ENCODE results near the gene MPPED2.

Gene MPPED2

DNA sequence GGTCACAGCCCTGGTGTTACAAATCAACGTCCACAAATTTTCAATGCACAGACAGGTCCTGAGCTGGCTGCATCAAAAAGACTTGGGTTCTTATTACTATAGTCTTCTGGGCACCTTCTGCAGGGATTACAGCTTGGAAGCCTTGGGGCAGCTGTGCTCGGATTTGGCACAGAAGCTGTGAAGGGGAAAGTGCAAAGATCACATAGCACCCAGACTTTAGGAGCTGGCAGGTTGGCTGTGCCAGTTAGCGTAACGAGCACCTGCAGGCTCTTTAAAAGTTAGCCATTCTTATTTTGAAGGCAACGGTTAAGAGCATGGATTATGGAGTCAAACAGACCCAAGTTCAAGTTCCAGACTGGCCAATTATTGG is 162.9 kb downstream of the MPPED2 start:
- Histone ChIP-seq H3K27ac (ENCODE audit: insufficient read depth in 1 of 2, low read depth in 1 of 2, low read length in 2 of 2, poor library complexity in 1 of 2, severe bottlenecking in 2 of 2) (no peak overlapping the region), H3K36me3 (ENCODE audit: control insufficient read depth in 4 of 4, insufficient read depth in 4 of 4, low read length in 3 of 4) (no peaks in the 10 kb centered on the region), H3K4me1 (ENCODE audit: control extremely low read depth in 1 of 4, control insufficient read depth in 4 of 4, insufficient read depth in 4 of 4, low read length in 3 of 4) (peaks cover 0 to 2% (median 0%) of the 10 kb centered on the region in 4 experiments), H3K27me3 (replicated peaks in 2 of 5; ENCODE audit: control insufficient read depth in 4 of 5, insufficient read depth in 5 of 5, low read length in 4 of 5) (peaks cover 0 to 3% (median 0%) of the 10 kb centered on the region in 5 experiments), H3K9me3 (ENCODE audit: control extremely low read depth in 1 of 5, control insufficient read depth in 4 of 5, insufficient read depth in 2 of 5, low read depth in 1 of 5, low read length in 4 of 5) (no peaks in the 10 kb centered on the region), H3K4me3 (ENCODE audit: control insufficient read depth in 1 of 7, extremely low read depth in 1 of 7, insufficient read depth in 4 of 7, low read depth in 2 of 7, low read length in 6 of 7) (no peak overlapping the region)
- WGBS (ENCODE audit: insufficient coverage), result 100% methylated on average over 4 of the region's 5 CpGs
- no peak for DNase-seq
- CTCF ChIA-PET, result no interaction called here
- POLR2A ChIA-PET, result no interaction called here

DNA sequence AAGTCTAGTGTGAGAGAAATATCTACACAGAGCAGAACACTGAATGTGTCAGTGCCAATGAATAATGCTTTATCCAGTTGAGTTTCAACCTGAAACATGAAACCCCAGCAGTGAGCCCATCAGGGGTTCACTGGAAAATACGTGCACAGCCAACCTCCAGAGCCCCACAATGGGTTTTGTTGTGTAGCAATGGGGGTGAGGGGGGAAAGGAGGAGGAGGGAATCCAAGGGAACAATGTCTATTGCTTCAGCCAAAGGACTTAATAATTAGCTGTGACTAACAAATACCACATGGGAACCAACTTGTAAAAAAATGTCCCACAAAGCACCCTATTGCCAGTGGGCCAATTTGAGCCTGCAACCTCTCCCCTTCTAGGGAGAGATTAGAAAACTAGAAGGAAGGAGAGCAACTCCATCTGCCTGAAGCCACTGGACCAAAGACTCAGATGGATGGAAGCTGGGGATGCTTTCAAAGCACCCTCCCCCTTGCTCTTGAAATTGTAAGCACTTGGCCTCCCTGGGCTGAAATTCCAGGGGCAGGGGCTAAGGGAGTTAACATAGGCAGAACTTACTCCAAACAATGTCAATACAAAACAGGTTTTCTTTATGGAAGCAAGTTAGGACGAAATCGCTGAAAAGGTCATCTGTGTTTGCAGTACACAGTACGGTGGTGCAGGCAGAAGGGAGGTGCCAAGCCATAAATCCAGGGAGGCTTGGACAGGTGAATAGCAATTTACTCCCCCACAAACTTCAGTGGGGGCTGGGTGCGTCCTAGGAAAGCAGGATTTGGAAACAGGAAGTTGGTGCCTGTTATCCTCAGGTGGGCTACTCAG is 163.5 kb downstream of the MPPED2 start:
- Histone ChIP-seq H3K4me1 (ENCODE audit: control extremely low read depth in 1 of 4, control insufficient read depth in 4 of 4, insufficient read depth in 4 of 4, low read length in 3 of 4) (peaks cover 0 to 2% (median 0%) of the 10 kb centered on the region in 4 experiments), H3K27me3 (replicated peaks in 2 of 5; ENCODE audit: control insufficient read depth in 4 of 5, insufficient read depth in 5 of 5, low read length in 4 of 5) (peaks cover 0 to 3% (median 0%) of the 10 kb centered on the region in 5 experiments), H3K27ac (ENCODE audit: insufficient read depth in 1 of 2, low read depth in 1 of 2, low read length in 2 of 2, poor library complexity in 1 of 2, severe bottlenecking in 2 of 2) (no peak overlapping the region), H3K36me3 (ENCODE audit: control insufficient read depth in 4 of 4, insufficient read depth in 4 of 4, low read length in 3 of 4) (no peaks in the 10 kb centered on the region), H3K4me3 (ENCODE audit: control insufficient read depth in 1 of 7, extremely low read depth in 1 of 7, insufficient read depth in 4 of 7, low read depth in 2 of 7, low read length in 6 of 7) (no peak overlapping the region), H3K9me3 (ENCODE audit: control extremely low read depth in 1 of 5, control insufficient read depth in 4 of 5, insufficient read depth in 2 of 5, low read depth in 1 of 5, low read length in 4 of 5) (no peaks in the 10 kb centered on the region)
- CTCF ChIA-PET, result no interaction called here
- DNase-seq, result no peak
- POLR2A ChIA-PET, result no interaction called here
- WGBS (ENCODE audit: insufficient coverage), result 100% methylated on average over 1 of the region's 5 CpGs

DNA sequence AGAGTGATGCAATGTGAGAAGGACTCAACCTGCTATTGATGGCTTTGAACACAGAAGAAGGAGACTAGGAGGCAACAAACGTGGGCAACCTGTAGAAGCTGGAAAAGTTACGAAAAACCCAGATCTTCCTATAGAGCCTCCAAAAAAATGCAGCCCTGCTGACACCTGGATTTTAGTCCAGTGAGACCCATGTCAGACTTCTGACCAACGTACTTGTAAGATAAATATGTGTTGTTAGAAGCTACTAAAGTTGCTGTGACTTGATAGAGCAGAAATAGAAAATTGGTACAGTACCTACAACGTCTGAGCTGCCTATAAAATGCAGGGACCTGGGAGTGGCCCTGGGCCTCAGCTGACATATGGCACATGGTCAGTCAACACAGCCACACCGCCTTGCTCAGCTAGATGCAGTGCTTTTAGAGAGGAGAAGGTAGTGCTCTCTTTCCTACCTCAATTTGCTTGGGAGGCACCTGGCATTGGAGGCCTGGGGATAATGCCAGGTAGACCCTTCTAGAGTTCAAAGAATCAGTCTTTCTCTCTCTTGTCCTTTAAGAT is 165.8 kb downstream of the MPPED2 start:
- Histone ChIP-seq H3K27ac (ENCODE audit: insufficient read depth in 1 of 2, low read depth in 1 of 2, low read length in 2 of 2, poor library complexity in 1 of 2, severe bottlenecking in 2 of 2) (no peak overlapping the region), H3K36me3 (ENCODE audit: control insufficient read depth in 4 of 4, insufficient read depth in 4 of 4, low read length in 3 of 4) (no peaks in the 10 kb centered on the region), H3K4me1 (ENCODE audit: control extremely low read depth in 1 of 4, control insufficient read depth in 4 of 4, insufficient read depth in 4 of 4, low read length in 3 of 4) (peaks cover 0 to 2% (median 0%) of the 10 kb centered on the region in 4 experiments), H3K9me3 (ENCODE audit: control extremely low read depth in 1 of 5, control insufficient read depth in 4 of 5, insufficient read depth in 2 of 5, low read depth in 1 of 5, low read length in 4 of 5) (no peaks in the 10 kb centered on the region), H3K27me3 (replicated peaks in 2 of 5; ENCODE audit: control insufficient read depth in 4 of 5, insufficient read depth in 5 of 5, low read length in 4 of 5) (peaks cover 0 to 3% (median 0%) of the 10 kb centered on the region in 5 experiments), H3K4me3 (ENCODE audit: control insufficient read depth in 1 of 7, extremely low read depth in 1 of 7, insufficient read depth in 4 of 7, low read depth in 2 of 7, low read length in 6 of 7) (no peak overlapping the region)
- DNase-seq, result no peak
- ChIA-PET POLR2A (no interaction called here), CTCF (no interaction called here)
- 97% methylated on average over 5 of the region's 5 CpGs for WGBS (ENCODE audit: insufficient coverage)

DNA sequence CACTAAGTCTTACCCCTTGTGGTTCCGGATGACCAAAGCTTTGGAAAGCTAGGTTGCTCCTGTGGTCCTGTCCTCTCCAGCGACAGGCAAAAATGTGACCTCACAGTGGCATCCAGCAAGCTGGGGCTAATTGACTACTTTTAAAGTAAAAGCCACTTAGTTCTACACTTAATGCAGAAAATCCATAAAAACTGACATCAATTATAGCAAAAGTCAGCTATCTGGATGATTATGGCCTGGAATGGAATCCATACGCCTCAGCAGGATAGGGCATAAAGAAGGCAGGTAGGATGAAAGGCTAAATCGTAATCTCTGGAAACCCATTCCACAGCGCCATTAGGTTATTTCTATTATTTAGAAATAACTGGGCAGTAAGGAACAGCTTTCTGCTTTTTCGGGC is 171.3 kb downstream of the MPPED2 start:
- no peaks in the 10 kb centered on the region for H3K9me3 ChIP-seq (ENCODE audit: control extremely low read depth in 1 of 5, control insufficient read depth in 4 of 5, insufficient read depth in 2 of 5, low read depth in 1 of 5, low read length in 4 of 5)
- H3K27me3 ChIP-seq (replicated peaks in 2 of 5; ENCODE audit: control insufficient read depth in 4 of 5, insufficient read depth in 5 of 5, low read length in 4 of 5), result no peaks in the 10 kb centered on the region
- H3K27ac ChIP-seq (ENCODE audit: insufficient read depth in 1 of 2, low read depth in 1 of 2, low read length in 2 of 2, poor library complexity in 1 of 2, severe bottlenecking in 2 of 2), result no peak overlapping the region
- DNase-seq, result no peak
- peaks cover 0 to 3% (median 0%) of the 10 kb centered on the region in 4 experiments for H3K36me3 ChIP-seq (ENCODE audit: control insufficient read depth in 4 of 4, insufficient read depth in 4 of 4, low read length in 3 of 4)
- POLR2A ChIA-PET, result no interaction called here
- WGBS (ENCODE audit: insufficient coverage), result 97% methylated on average over 3 of the region's 6 CpGs
- no peaks in the 10 kb centered on the region for H3K4me1 ChIP-seq (ENCODE audit: control extremely low read depth in 1 of 4, control insufficient read depth in 4 of 4, insufficient read depth in 4 of 4, low read length in 3 of 4)
- H3K4me3 ChIP-seq (ENCODE audit: control insufficient read depth in 1 of 7, extremely low read depth in 1 of 7, insufficient read depth in 4 of 7, low read depth in 2 of 7, low read length in 6 of 7), result no peak overlapping the region
- CTCF ChIA-PET, result interaction anchor here (1.0 to 2.0 kb wide), 2 partner anchors 10 to 239 kb away, joined by 3 to 6 read pairs; no protein-coding TSS in a partner anchor

DNA sequence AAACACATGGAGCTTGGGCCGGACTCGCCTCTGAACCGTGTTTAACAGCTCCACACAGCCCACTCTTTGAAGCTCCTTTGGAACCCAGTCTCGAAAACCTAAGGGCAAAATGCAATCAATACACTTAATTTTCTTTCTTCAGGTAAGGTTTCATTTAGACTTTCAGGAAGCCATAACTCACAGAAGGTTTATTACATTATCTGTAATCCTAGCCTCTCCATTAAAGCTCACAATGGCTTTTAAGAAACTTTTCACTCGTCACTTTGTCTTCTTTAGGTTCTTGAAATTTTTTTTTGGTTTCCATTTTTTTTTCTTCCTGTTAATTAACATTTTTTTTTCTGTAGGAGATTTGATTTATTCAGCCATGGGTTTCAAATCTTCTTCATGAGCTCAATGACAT is 171.9 kb downstream of the MPPED2 start:
- CTCF ChIA-PET, result interaction anchor here (1.0 to 2.0 kb wide), 2 partner anchors 10 to 240 kb away, joined by 3 to 6 read pairs; no protein-coding TSS in a partner anchor

DNA sequence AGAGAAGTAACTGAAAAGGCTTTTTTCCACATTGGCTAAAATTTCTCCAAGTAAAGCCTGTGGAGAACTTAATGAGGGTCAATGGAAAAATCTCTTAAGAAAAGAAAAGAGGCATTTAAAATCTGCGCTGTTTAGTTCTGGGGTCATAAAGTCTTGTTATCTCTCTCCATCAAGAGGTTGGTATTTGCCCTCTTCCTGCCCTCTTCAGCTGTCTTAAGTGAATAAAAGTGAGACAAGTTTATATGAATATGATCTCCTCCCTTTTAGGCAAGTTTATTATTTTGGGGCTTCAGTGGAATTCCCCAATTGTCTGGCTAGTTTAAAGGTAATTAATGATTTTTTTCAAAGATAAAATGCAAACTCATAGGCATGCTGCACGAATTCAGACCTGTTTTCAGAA is 173.6 kb downstream of the MPPED2 start:
- no peak for DNase-seq
- 83% methylated on average over 2 of the region's 2 CpGs for WGBS (ENCODE audit: insufficient coverage)
- Histone ChIP-seq H3K27ac (ENCODE audit: insufficient read depth in 1 of 2, low read depth in 1 of 2, low read length in 2 of 2, poor library complexity in 1 of 2, severe bottlenecking in 2 of 2) (no peak overlapping the region), H3K4me1 (ENCODE audit: control extremely low read depth in 1 of 4, control insufficient read depth in 4 of 4, insufficient read depth in 4 of 4, low read length in 3 of 4) (no peaks in the 10 kb centered on the region), H3K4me3 (ENCODE audit: control insufficient read depth in 1 of 7, extremely low read depth in 1 of 7, insufficient read depth in 4 of 7, low read depth in 2 of 7, low read length in 6 of 7) (no peak overlapping the region), H3K27me3 (replicated peaks in 2 of 5; ENCODE audit: control insufficient read depth in 4 of 5, insufficient read depth in 5 of 5, low read length in 4 of 5) (no peaks in the 10 kb centered on the region), H3K36me3 (ENCODE audit: control insufficient read depth in 4 of 4, insufficient read depth in 4 of 4, low read length in 3 of 4) (peaks cover 0 to 6% (median 0%) of the 10 kb centered on the region in 4 experiments), H3K9me3 (ENCODE audit: control extremely low read depth in 1 of 5, control insufficient read depth in 4 of 5, insufficient read depth in 2 of 5, low read depth in 1 of 5, low read length in 4 of 5) (no peaks in the 10 kb centered on the region)
- ChIA-PET CTCF (interaction anchor here (1.5 kb wide), 1 partner anchor 25 kb away, joined by 3 read pairs; no protein-coding TSS in a partner anchor), POLR2A (no interaction called here)

More for the DNA sequence above, 171.9 kb downstream of the MPPED2 start:
- Histone ChIP-seq H3K4me1 (ENCODE audit: control extremely low read depth in 1 of 4, control insufficient read depth in 4 of 4, insufficient read depth in 4 of 4, low read length in 3 of 4) (no peaks in the 10 kb centered on the region), H3K27ac (ENCODE audit: insufficient read depth in 1 of 2, low read depth in 1 of 2, low read length in 2 of 2, poor library complexity in 1 of 2, severe bottlenecking in 2 of 2) (no peak overlapping the region), H3K27me3 (replicated peaks in 2 of 5; ENCODE audit: control insufficient read depth in 4 of 5, insufficient read depth in 5 of 5, low read length in 4 of 5) (no peaks in the 10 kb centered on the region), H3K4me3 (ENCODE audit: control insufficient read depth in 1 of 7, extremely low read depth in 1 of 7, insufficient read depth in 4 of 7, low read depth in 2 of 7, low read length in 6 of 7) (no peak overlapping the region), H3K36me3 (ENCODE audit: control insufficient read depth in 4 of 4, insufficient read depth in 4 of 4, low read length in 3 of 4) (peaks cover 0 to 3% (median 0%) of the 10 kb centered on the region in 4 experiments), H3K9me3 (ENCODE audit: control extremely low read depth in 1 of 5, control insufficient read depth in 4 of 5, insufficient read depth in 2 of 5, low read depth in 1 of 5, low read length in 4 of 5) (no peaks in the 10 kb centered on the region)
- 96% methylated on average over 3 of the region's 5 CpGs for WGBS (ENCODE audit: insufficient coverage)
- POLR2A ChIA-PET, result interaction anchor here (0.9 kb wide), 1 partner anchor 22 kb away, joined by 4 read pairs; no protein-coding TSS in a partner anchor
- no peak for DNase-seq

DNA sequence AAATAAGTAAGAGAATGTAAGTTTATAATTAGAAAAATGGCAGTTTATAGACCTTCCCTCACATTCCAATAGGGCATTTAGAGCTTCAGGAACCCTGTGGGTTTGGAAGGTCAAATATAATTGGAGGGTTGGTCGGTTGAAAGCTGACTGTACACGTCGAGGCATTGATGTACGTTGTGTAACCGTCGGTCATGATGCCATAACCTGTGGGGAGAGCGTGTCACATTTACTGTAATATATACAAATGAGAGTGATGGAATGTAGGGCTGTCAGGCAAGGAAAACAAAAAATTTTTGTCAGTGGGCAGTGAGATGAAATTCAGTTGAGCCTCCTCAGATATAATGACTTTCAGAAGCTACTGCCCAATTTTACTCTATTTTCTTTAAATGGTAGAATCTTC is 174.8 kb downstream of the MPPED2 start:
- H3K27ac ChIP-seq (ENCODE audit: insufficient read depth in 1 of 2, low read depth in 1 of 2, low read length in 2 of 2, poor library complexity in 1 of 2, severe bottlenecking in 2 of 2), result no peak overlapping the region
- POLR2A ChIA-PET, result no interaction called here
- CTCF ChIA-PET, result no interaction called here
- H3K36me3 ChIP-seq (ENCODE audit: control insufficient read depth in 4 of 4, insufficient read depth in 4 of 4, low read length in 3 of 4), result peaks cover 0 to 6% (median 0%) of the 10 kb centered on the region in 4 experiments
- no peak overlapping the region for H3K4me3 ChIP-seq (ENCODE audit: control insufficient read depth in 1 of 7, extremely low read depth in 1 of 7, insufficient read depth in 4 of 7, low read depth in 2 of 7, low read length in 6 of 7)
- DNase-seq, result no peak
- WGBS (ENCODE audit: insufficient coverage), result 95% methylated on average over 6 of the region's 7 CpGs
- H3K9me3 ChIP-seq (ENCODE audit: control extremely low read depth in 1 of 5, control insufficient read depth in 4 of 5, insufficient read depth in 2 of 5, low read depth in 1 of 5, low read length in 4 of 5), result no peaks in the 10 kb centered on the region
- no peaks in the 10 kb centered on the region for H3K4me1 ChIP-seq (ENCODE audit: control extremely low read depth in 1 of 4, control insufficient read depth in 4 of 4, insufficient read depth in 4 of 4, low read length in 3 of 4)
- no peaks in the 10 kb centered on the region for H3K27me3 ChIP-seq (replicated peaks in 2 of 5; ENCODE audit: control insufficient read depth in 4 of 5, insufficient read depth in 5 of 5, low read length in 4 of 5)
